SK-N-MC (cell line): ENCODE data around the gene STX1A.

Experiments used
- EZH2 ChIP-seq: fragments of 200-600 bp; sonication (generic); IDR thresholded peaks from one replicate; pipeline ENCODE4 v1.6.1; 2017; ENCODE audit warnings: antibody characterized with exemption
- FOXP2 ChIP-seq: optimal IDR thresholded peaks from 2 replicates; pipeline ENCODE3; 2011; ENCODE audit warnings: mild to moderate bottlenecking, moderate library complexity; ENCODE audit not compliant: insufficient read depth; ENCODE audit errors: extremely low read length, control extremely low read depth
- POLR2AphosphoS5 ChIP-seq: IDR thresholded peaks from 2 replicates; pipeline ENCODE4 v1.6.1; 2012; ENCODE audit warnings: mild to moderate bottlenecking, low read depth, low read length, borderline replicate concordance

DNA sequence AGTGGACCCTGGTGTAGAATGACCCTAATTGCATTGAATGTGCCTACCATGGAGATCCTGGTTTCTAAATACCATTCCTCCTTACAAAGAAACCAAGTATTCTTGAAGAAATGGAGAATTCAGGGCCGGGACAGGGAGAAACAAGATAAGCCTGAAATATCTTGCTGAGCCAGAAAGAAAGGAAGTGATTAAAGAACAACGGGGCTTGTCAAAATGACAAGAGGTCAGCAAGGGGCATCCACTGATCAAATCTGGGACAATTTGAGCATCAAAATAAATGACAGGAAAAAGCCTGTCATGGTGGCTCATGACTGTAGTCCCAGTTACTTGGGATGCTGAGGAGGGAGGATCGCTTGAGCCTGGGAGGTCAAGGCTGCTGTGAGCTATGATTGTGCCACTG is 11.0 kb upstream of the STX1A start:
- TF ChIP-seq EZH2 = no peak
- TF ChIP-seq POLR2AphosphoS5 = no peak
- no peak for TF ChIP-seq FOXP2
